WTC11 (cell line): ENCODE results near the gene SBF2. TPM values are rescaled to one million over a fixed set of nuclear protein-coding genes. Genes with fewer than 3 reads are reported as not detected.
A peak's percentile ranks its signal among the peaks of the same experiment; 100 is the strongest.

Experiments
- ATAC-seq: fragments of 200-7000 bp; cut with Tn5 transposase; 2 replicates; pipeline ENCODE4 v1.10.0; 2021; ENCODE audit warnings: mild to moderate bottlenecking, moderate library complexity
- CTCF ChIA-PET: fragments of 300-600 bp; sonication (Branson Sonifier 250); formaldehyde crosslinking; loops from one replicate; lab custom pipeline; 2021; ENCODE audit warnings: antibody characterized with exemption; lab: Charles Lee
- POLR2A ChIA-PET: fragments of 350-600 bp; sonication (Branson Sonifier 250); formaldehyde crosslinking; loops from one replicate; lab custom pipeline; 2021; ENCODE audit warnings: antibody characterized with exemption; lab: Charles Lee
- DNase-seq: peaks from one replicate; pipeline ENCODE4 v3.0.0; 2021; ENCODE audit warnings: low spot score
- H3K27ac Mint-ChIP-seq: 2 replicates; pipeline ENCODE4 v1.8.0; 2021; ENCODE audit warnings: mixed read lengths
- H3K27me3 Mint-ChIP-seq: 2 replicates; pipeline ENCODE4 v1.8.0; 2021; ENCODE audit warnings: low read depth, mild to moderate bottlenecking, moderate library complexity, mixed read lengths
- H3K36me3 Mint-ChIP-seq: 2 replicates; pipeline ENCODE4 v1.8.0; 2021; ENCODE audit warnings: mixed read lengths
- H3K4me1 Mint-ChIP-seq: 2 replicates; pipeline ENCODE4 v1.8.0; 2022; ENCODE audit warnings: mixed read lengths
- H3K4me3 Mint-ChIP-seq: 2 replicates; pipeline ENCODE4 v1.8.0; 2021; ENCODE audit warnings: mild to moderate bottlenecking, moderate library complexity, mixed read lengths
- H3K9me3 Mint-ChIP-seq: 2 replicates; pipeline ENCODE4 v1.8.0; 2021; ENCODE audit warnings: mixed read lengths
- EMX1 ChIP-seq: fragments of 250-450 bp; sonication (Bioruptor Pico); IDR thresholded peaks from 2 replicates; pipeline ENCODE4 v1.8.0; 2021; ENCODE audit warnings: mild to moderate bottlenecking
- FOXK1 ChIP-seq: sonication (generic); formaldehyde crosslinking; IDR thresholded peaks from 2 replicates; pipeline ENCODE4 v1.8.0; 2022; ENCODE audit warnings: mild to moderate bottlenecking, moderate library complexity, missing genetic modification reagents
- HMGA2 ChIP-seq: fragments of 250-450 bp; sonication (Bioruptor Pico); IDR thresholded peaks from 2 replicates; pipeline ENCODE4 v1.4.0; 2021; ENCODE audit warnings: mild to moderate bottlenecking, moderate library complexity
- JUN ChIP-seq: sonication (generic); formaldehyde crosslinking; IDR thresholded peaks from 2 replicates; pipeline ENCODE4 v1.8.0; 2023; ENCODE audit warnings: mild to moderate bottlenecking, missing genetic modification reagents
- NR1H2 ChIP-seq: sonication (generic); formaldehyde crosslinking; IDR thresholded peaks from 2 replicates; pipeline ENCODE4 v1.9.0; 2021; ENCODE audit warnings: mild to moderate bottlenecking, moderate library complexity, missing genetic modification reagents
- TEAD1 ChIP-seq: sonication (generic); formaldehyde crosslinking; IDR thresholded peaks from 2 replicates; pipeline ENCODE4 v1.8.0; 2022; ENCODE audit warnings: mild to moderate bottlenecking, missing genetic modification reagents
- ZNF263 ChIP-seq: sonication (generic); formaldehyde crosslinking; IDR thresholded peaks from 2 replicates; pipeline ENCODE4 v1.8.1; 2022; ENCODE audit warnings: low read depth, mild to moderate bottlenecking, moderate library complexity, missing genetic modification reagents
- ZNF416 ChIP-seq: fragments of 250-450 bp; sonication (Bioruptor Pico); IDR thresholded peaks from 2 replicates; pipeline ENCODE4 v1.9.0; 2021; ENCODE audit warnings: mild to moderate bottlenecking, inconsistent platforms
- total RNA-seq: library from RNA; stranded (reverse); gene quantifications from 3 replicates; pipeline ENCODE4 v1.2.3, GENCODE V29; 2021
- TF ChIP-seq, protein P1 (sequence below): sonication (generic); formaldehyde crosslinking; conservative IDR thresholded peaks from 2 replicates; pipeline ENCODE4 v1.8.1; 2023; ENCODE audit warnings: mild to moderate bottlenecking, low read depth, missing genetic modification reagents, moderate library complexity
- TF ChIP-seq, protein P2 (sequence below): sonication (generic); formaldehyde crosslinking; IDR thresholded peaks from 2 replicates; pipeline ENCODE4 v1.8.0; 2023; ENCODE audit warnings: mild to moderate bottlenecking, missing genetic modification reagents
- TF ChIP-seq, protein P3 (sequence below): sonication (generic); formaldehyde crosslinking; IDR thresholded peaks from 2 replicates; pipeline ENCODE4 v1.8.0; 2023; ENCODE audit warnings: missing genetic modification reagents
- TF ChIP-seq, protein P4 (sequence below): sonication (generic); formaldehyde crosslinking; IDR thresholded peaks from 2 replicates; pipeline ENCODE4 v1.8.1; 2023; ENCODE audit warnings: mild to moderate bottlenecking, missing genetic modification reagents, moderate library complexity
- TF ChIP-seq, protein P5 (sequence below): sonication (generic); formaldehyde crosslinking; IDR thresholded peaks from 2 replicates; pipeline ENCODE4 v1.8.1; 2022; ENCODE audit warnings: missing genetic modification reagents, borderline replicate concordance
- TF ChIP-seq, protein P6 (sequence below): fragments of 250-450 bp; sonication (Bioruptor Pico); IDR thresholded peaks from 2 replicates; pipeline ENCODE4 v1.9.0; 2021; ENCODE audit warnings: mild to moderate bottlenecking

SBF2 gene
- total RNA-seq, 1 experiment from 2014 or later: 47.6 TPM

DNA sequence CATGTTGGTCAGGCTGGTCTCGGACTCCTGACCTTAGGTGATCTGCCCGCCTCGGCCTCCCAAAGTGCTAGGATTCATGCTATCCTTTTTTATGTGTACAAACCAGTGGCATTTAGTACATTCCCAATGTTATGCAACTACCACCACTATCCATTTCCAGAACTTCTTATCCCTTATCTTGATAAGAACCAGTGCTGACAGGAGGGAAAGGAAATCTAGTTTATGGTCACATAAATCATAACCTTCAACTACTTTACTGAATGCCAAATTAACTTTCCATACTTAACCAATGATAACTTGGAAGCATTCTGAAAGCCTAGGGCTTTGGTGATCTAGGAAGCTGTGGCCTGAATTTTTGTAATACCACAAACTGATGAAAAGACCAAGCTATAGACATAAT is 459.7 kb downstream of the SBF2 start (continued):
- TF ChIP-seq, protein P1, sequence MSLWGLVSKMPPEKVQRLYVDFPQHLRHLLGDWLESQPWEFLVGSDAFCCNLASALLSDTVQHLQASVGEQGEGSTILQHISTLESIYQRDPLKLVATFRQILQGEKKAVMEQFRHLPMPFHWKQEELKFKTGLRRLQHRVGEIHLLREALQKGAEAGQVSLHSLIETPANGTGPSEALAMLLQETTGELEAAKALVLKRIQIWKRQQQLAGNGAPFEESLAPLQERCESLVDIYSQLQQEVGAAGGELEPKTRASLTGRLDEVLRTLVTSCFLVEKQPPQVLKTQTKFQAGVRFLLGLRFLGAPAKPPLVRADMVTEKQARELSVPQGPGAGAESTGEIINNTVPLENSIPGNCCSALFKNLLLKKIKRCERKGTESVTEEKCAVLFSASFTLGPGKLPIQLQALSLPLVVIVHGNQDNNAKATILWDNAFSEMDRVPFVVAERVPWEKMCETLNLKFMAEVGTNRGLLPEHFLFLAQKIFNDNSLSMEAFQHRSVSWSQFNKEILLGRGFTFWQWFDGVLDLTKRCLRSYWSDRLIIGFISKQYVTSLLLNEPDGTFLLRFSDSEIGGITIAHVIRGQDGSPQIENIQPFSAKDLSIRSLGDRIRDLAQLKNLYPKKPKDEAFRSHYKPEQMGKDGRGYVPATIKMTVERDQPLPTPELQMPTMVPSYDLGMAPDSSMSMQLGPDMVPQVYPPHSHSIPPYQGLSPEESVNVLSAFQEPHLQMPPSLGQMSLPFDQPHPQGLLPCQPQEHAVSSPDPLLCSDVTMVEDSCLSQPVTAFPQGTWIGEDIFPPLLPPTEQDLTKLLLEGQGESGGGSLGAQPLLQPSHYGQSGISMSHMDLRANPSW: no peak
- TF ChIP-seq ZNF263 (CRISPR knock-in tag) (no peak), NR1H2 (CRISPR knock-in tag) (no peak)
- TF ChIP-seq, protein P2, sequence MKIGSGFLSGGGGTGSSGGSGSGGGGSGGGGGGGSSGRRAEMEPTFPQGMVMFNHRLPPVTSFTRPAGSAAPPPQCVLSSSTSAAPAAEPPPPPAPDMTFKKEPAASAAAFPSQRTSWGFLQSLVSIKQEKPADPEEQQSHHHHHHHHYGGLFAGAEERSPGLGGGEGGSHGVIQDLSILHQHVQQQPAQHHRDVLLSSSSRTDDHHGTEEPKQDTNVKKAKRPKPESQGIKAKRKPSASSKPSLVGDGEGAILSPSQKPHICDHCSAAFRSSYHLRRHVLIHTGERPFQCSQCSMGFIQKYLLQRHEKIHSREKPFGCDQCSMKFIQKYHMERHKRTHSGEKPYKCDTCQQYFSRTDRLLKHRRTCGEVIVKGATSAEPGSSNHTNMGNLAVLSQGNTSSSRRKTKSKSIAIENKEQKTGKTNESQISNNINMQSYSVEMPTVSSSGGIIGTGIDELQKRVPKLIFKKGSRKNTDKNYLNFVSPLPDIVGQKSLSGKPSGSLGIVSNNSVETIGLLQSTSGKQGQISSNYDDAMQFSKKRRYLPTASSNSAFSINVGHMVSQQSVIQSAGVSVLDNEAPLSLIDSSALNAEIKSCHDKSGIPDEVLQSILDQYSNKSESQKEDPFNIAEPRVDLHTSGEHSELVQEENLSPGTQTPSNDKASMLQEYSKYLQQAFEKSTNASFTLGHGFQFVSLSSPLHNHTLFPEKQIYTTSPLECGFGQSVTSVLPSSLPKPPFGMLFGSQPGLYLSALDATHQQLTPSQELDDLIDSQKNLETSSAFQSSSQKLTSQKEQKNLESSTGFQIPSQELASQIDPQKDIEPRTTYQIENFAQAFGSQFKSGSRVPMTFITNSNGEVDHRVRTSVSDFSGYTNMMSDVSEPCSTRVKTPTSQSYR (CRISPR knock-in tag): no peak

DNA sequence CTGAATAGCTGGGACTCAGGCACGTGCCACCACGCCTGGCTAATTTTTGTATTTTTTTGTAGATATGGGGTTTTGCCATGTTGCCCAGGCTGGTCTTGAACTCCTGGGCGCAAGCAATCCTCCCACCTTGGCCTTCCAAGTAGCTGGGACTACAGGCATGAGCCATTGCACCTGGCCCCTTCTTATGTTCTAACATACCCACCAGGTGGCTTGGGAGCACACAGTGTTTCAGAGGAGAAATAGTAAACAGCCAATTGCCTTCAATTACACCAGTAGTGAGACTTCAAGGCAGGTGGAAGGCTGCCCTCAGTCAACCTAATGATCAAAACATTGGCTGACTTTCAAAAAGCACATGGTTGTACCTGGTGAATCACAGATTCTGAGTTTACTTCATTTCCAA is 462.9 kb downstream of the SBF2 start:
- H3K36me3 Mint-ChIP-seq: no peaks in the 10 kb centered on the region
- CTCF ChIA-PET: interaction anchor here (0.6 to 1.0 kb wide), 4 partner anchors 10 to 476 kb away, joined by 3 read pairs; no protein-coding TSS in a partner anchor
- TF ChIP-seq, protein P3, sequence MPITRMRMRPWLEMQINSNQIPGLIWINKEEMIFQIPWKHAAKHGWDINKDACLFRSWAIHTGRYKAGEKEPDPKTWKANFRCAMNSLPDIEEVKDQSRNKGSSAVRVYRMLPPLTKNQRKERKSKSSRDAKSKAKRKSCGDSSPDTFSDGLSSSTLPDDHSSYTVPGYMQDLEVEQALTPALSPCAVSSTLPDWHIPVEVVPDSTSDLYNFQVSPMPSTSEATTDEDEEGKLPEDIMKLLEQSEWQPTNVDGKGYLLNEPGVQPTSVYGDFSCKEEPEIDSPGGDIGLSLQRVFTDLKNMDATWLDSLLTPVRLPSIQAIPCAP (CRISPR knock-in tag): no peak
- TF ChIP-seq HMGA2 (CRISPR knock-in tag) (no peak), EMX1 (no peak), ZNF416 (no peak), JUN (no peak), TEAD1 (CRISPR knock-in tag) (no peak), FOXK1 (CRISPR knock-in tag) (no peak)
- TF ChIP-seq, protein P2 (CRISPR knock-in tag): no peak
- TF ChIP-seq, protein P4, sequence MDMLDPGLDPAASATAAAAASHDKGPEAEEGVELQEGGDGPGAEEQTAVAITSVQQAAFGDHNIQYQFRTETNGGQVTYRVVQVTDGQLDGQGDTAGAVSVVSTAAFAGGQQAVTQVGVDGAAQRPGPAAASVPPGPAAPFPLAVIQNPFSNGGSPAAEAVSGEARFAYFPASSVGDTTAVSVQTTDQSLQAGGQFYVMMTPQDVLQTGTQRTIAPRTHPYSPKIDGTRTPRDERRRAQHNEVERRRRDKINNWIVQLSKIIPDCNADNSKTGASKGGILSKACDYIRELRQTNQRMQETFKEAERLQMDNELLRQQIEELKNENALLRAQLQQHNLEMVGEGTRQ (CRISPR knock-in tag): no peak
- TF ChIP-seq, protein P5, sequence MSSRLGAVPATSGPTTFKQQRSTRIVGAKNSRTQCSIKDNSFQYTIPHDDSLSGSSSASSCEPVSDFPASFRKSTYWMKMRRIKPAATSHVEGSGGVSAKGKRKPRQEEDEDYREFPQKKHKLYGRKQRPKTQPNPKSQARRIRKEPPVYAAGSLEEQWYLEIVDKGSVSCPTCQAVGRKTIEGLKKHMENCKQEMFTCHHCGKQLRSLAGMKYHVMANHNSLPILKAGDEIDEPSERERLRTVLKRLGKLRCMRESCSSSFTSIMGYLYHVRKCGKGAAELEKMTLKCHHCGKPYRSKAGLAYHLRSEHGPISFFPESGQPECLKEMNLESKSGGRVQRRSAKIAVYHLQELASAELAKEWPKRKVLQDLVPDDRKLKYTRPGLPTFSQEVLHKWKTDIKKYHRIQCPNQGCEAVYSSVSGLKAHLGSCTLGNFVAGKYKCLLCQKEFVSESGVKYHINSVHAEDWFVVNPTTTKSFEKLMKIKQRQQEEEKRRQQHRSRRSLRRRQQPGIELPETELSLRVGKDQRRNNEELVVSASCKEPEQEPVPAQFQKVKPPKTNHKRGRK: no peak
- TF ChIP-seq, protein P6, sequence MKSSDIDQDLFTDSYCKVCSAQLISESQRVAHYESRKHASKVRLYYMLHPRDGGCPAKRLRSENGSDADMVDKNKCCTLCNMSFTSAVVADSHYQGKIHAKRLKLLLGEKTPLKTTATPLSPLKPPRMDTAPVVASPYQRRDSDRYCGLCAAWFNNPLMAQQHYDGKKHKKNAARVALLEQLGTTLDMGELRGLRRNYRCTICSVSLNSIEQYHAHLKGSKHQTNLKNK (CRISPR knock-in tag): no peak
- TF ChIP-seq, all 79 proteins: peak for 0
- H3K4me3 Mint-ChIP-seq: no peak overlapping the region
- H3K4me1 Mint-ChIP-seq: 0 out of 2 replicates have a peak, but pooled peaks cover 4% of the 10 kb centered on the region
- DNase-seq (peak; percentile 22), ATAC-seq (peak; percentile 73)
- H3K27me3 Mint-ChIP-seq: no peaks in the 10 kb centered on the region
- H3K9me3 Mint-ChIP-seq: no peaks in the 10 kb centered on the region
- no peak overlapping the region for H3K27ac Mint-ChIP-seq
- POLR2A ChIA-PET: no interaction called here
